HCT116 (cell line): Measurements from ENCODE around the gene ABTB2.

Experiments used
- ATF3 ChIP-seq: IDR thresholded peaks from 2 replicates; pipeline ENCODE4 v1.6.1; 2012
- CEBPB ChIP-seq: IDR thresholded peaks from 2 replicates; pipeline ENCODE4 v1.6.1; 2012; ENCODE audit warnings: low read depth
- CTCF ChIP-seq, 3 experiments: fragments of 200-600 bp in 1 of 3; sonication (generic) in 1 of 3; IDR thresholded peaks in 2 of 3; conservative IDR thresholded peaks in 1 of 3; 2 replicates each; pipeline ENCODE4 v1.5.1; 2012 to 2017; ENCODE audit warnings: low read depth in 2 of 3, low read length in 2 of 3, antibody characterized with exemption in 1 of 3, borderline replicate concordance in 1 of 3, control low read depth in 1 of 3, mild to moderate bottlenecking in 1 of 3, mixed read lengths in 1 of 3, mixed run types in 1 of 3, moderate library complexity in 1 of 3; ENCODE audit not compliant: insufficient read depth in 1 of 3
- EZH2 ChIP-seq: fragments of 200-600 bp; sonication (generic); IDR thresholded peaks from 2 replicates; pipeline ENCODE4 v1.6.1; 2017; ENCODE audit warnings: antibody characterized with exemption, mixed run types
- JUND ChIP-seq: IDR thresholded peaks from 2 replicates; pipeline ENCODE4 v1.6.1; 2012
- MAX ChIP-seq: IDR thresholded peaks from 2 replicates; pipeline ENCODE4 v1.6.1; 2012
- POLR2A ChIP-seq: IDR thresholded peaks from 2 replicates; pipeline ENCODE4 v1.7.0; 2011; ENCODE audit warnings: borderline replicate concordance; ENCODE audit not compliant: insufficient read depth, insufficient read length; ENCODE audit errors: extremely low read depth
- POLR2AphosphoS5 ChIP-seq: IDR thresholded peaks from 2 replicates; pipeline ENCODE4 v1.6.1; 2011; ENCODE audit warnings: mild to moderate bottlenecking, low read depth, low read length, moderate library complexity
- SP1 ChIP-seq: IDR thresholded peaks from 2 replicates; pipeline ENCODE4 v1.6.1; 2012; ENCODE audit warnings: low read depth
- YY1 ChIP-seq: IDR thresholded peaks from 2 replicates; pipeline ENCODE4 v1.6.1; 2011; ENCODE audit warnings: low read length, low read depth, moderate library complexity, mild to moderate bottlenecking; ENCODE audit not compliant: insufficient replicate concordance; ENCODE audit errors: extremely low read depth

- TF ChIP-seq POLR2AphosphoS5 (no peak), CTCF (IDR thresholded peaks at IDR 0.05 in 2 of 3, conservative IDR thresholded peaks at IDR 0.05 in 1 of 3; ENCODE audit: borderline replicate concordance in 1 of 3, insufficient read depth in 1 of 3, low read depth in 2 of 3, low read length in 2 of 3) (no peak), SP1 (no peak), POLR2A (no peak), CEBPB (no peak), ATF3 (no peak), MAX (no peak), JUND (no peak), YY1 (no peak), EZH2 (no peak)
Measured at GRCh38 chr11:34226210-34226609, 131.6 kb downstream of the ABTB2 start.
